Caco-2 (cell line): ENCODE measurements around the gene LRFN4. TPM values are rescaled to one million over a fixed set of nuclear protein-coding genes. Genes with fewer than 3 reads are reported as not detected.

ENCODE experiments used
- BruUV-seq: library from RNA; stranded (reverse); fragments of 400-500 nt; replicated peaks from 2 replicates; lab custom pipeline; 2021; lab: Mats Ljungman, UMichigan
- CTCF ChIA-PET: fragments of 300-600 bp; sonication (Branson Sonifier 250); formaldehyde crosslinking; loops from one replicate; lab custom pipeline; 2022; ENCODE audit warnings: antibody characterized with exemption; lab: Charles Lee
- POLR2A ChIA-PET: fragments of 300-600 bp; sonication (Branson Sonifier 250); formaldehyde crosslinking; loops from one replicate; lab custom pipeline; 2022; ENCODE audit warnings: antibody characterized with exemption; lab: Charles Lee
- DNase-seq, 2 experiments: peaks; one replicate each; pipeline versions ENCODE4 v3.0.0 to v3.0.0-alpha.2; 2020 to 2022
- H3K27me3 ChIP-seq: replicated peaks from 2 replicates; pipeline ENCODE4 v1.6.0; 2011; ENCODE audit warnings: low read length; ENCODE audit not compliant: control insufficient read depth, insufficient read depth
- H3K36me3 ChIP-seq: 2 replicates; pipeline ENCODE4 v1.5.1; 2011; ENCODE audit warnings: low read length; ENCODE audit not compliant: control insufficient read depth, insufficient read depth
- H3K4me1 ChIP-seq: fragments of 250-450 bp; sonication (Bioruptor Pico); 2 replicates; pipeline ENCODE4 v1.5.1; 2020; ENCODE audit warnings: mild to moderate bottlenecking
- H3K4me3 ChIP-seq: 2 replicates; pipeline ENCODE4 v1.5.1; 2011; ENCODE audit warnings: low read depth, mild to moderate bottlenecking, control low read depth, low read length
- H3K9me3 ChIP-seq: fragments of 250-450 bp; sonication (Bioruptor Pico); 2 replicates; pipeline ENCODE4 v1.5.1; 2020; ENCODE audit warnings: mild to moderate bottlenecking, moderate library complexity
- H3K27ac Mint-ChIP-seq: one replicate; pipeline ENCODE4 v1.8.0; 2022; ENCODE audit warnings: mixed read lengths; ENCODE audit not compliant: unreplicated experiment
- H3K27me3 Mint-ChIP-seq: one replicate; pipeline ENCODE4 v1.8.0; 2022; ENCODE audit warnings: mixed read lengths; ENCODE audit not compliant: insufficient read depth, unreplicated experiment
- H3K36me3 Mint-ChIP-seq: one replicate; pipeline ENCODE4 v1.8.0; 2022; ENCODE audit warnings: mild to moderate bottlenecking, mixed read lengths; ENCODE audit not compliant: insufficient read depth, unreplicated experiment
- H3K4me1 Mint-ChIP-seq: one replicate; pipeline ENCODE4 v1.8.0; 2022; ENCODE audit warnings: low read depth, mixed read lengths; ENCODE audit not compliant: unreplicated experiment
- H3K4me3 Mint-ChIP-seq: one replicate; pipeline ENCODE4 v1.8.0; 2022; ENCODE audit warnings: mild to moderate bottlenecking, moderate library complexity, mixed read lengths; ENCODE audit not compliant: unreplicated experiment
- H3K9me3 Mint-ChIP-seq: one replicate; pipeline ENCODE4 v1.8.0; 2022; ENCODE audit warnings: mixed read lengths; ENCODE audit not compliant: unreplicated experiment
- intact Hi-C: fragments of 100-400 bp; cut with micrococcal nuclease; formaldehyde crosslinking; loops from one replicate; pipeline ENCODE4 v1.10.0; 2022; ENCODE audit not compliant: unreplicated experiment
- total RNA-seq: library from RNA; stranded (reverse); gene quantifications from 2 replicates; pipeline ENCODE4 v1.2.3, GENCODE V29; 2022
- TF ChIP-seq, protein P1 (sequence below), 2 experiments: fragments of 200-600 bp in 1 of 2; IDR thresholded peaks; 1 replicate in 1 of 2; 2 replicates in 1 of 2; pipeline versions ENCODE4 v1.5.1 to v1.8.0; 2011 to 2022; ENCODE audit warnings: antibody characterized with exemption in 1 of 2, control low read depth in 1 of 2, inconsistent platforms in 1 of 2, low read depth in 1 of 2, low read length in 1 of 2, mild to moderate bottlenecking in 1 of 2, moderate library complexity in 1 of 2; ENCODE audit not compliant: insufficient read depth in 1 of 2, severe bottlenecking in 1 of 2, unreplicated experiment in 1 of 2

The LRFN4 gene
- total RNA-seq, 1 experiment from 2014 or later, result 14.1 TPM

DNA sequence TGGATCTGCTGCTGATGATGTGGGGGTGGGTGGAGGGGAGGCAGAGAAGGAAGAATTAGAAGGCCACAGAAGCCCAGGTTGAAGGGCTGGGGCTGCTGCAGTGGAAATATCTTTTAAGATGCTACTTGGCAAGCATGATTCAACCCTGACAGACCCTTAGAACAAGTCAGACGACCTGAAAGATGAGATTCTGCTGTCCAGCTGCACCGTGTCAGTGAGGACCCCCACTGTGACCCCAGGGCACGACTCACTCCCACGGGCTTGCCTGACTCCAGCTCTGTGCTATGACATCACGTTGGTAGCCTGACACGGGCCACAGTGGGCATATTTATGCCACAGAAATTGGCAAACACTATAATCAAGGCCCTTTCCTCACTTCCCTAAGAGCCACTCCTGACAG lies 36.0 kb downstream of the LRFN4 start:
- Mint-ChIP-seq H3K27me3 (no peaks in the 10 kb centered on the region), H3K27ac (no peak overlapping the region), H3K36me3 (no peaks in the 10 kb centered on the region), H3K9me3 (no peaks in the 10 kb centered on the region), H3K4me1 (peaks cover 10% of the 10 kb centered on the region), H3K4me3 (no peak overlapping the region)
- DNase-seq, result no peak
- H3K4me3 ChIP-seq, result no peak overlapping the region
- H3K4me1 ChIP-seq, result peaks cover 10% of the 10 kb centered on the region
- H3K27me3 ChIP-seq, result no peaks in the 10 kb centered on the region
- H3K9me3 ChIP-seq, result no peaks in the 10 kb centered on the region
- no peaks in the 10 kb centered on the region for H3K36me3 ChIP-seq
- intact Hi-C loops, result no loop called here
- POLR2A ChIA-PET, result no interaction called here
- BruUV-seq, result no TSS peak
- CTCF ChIA-PET, result interaction anchor here (0.7 kb wide), 1 partner anchor 18 kb away, joined by 3 read pairs; no protein-coding TSS in a partner anchor
- TF ChIP-seq, protein P1, sequence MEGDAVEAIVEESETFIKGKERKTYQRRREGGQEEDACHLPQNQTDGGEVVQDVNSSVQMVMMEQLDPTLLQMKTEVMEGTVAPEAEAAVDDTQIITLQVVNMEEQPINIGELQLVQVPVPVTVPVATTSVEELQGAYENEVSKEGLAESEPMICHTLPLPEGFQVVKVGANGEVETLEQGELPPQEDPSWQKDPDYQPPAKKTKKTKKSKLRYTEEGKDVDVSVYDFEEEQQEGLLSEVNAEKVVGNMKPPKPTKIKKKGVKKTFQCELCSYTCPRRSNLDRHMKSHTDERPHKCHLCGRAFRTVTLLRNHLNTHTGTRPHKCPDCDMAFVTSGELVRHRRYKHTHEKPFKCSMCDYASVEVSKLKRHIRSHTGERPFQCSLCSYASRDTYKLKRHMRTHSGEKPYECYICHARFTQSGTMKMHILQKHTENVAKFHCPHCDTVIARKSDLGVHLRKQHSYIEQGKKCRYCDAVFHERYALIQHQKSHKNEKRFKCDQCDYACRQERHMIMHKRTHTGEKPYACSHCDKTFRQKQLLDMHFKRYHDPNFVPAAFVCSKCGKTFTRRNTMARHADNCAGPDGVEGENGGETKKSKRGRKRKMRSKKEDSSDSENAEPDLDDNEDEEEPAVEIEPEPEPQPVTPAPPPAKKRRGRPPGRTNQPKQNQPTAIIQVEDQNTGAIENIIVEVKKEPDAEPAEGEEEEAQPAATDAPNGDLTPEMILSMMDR (IDR thresholded peaks at IDR 0.05; ENCODE audit: insufficient read depth in 1 of 2, low read depth in 1 of 2, low read length in 1 of 2, severe bottlenecking in 1 of 2, unreplicated experiment in 1 of 2), result no peak

DNA sequence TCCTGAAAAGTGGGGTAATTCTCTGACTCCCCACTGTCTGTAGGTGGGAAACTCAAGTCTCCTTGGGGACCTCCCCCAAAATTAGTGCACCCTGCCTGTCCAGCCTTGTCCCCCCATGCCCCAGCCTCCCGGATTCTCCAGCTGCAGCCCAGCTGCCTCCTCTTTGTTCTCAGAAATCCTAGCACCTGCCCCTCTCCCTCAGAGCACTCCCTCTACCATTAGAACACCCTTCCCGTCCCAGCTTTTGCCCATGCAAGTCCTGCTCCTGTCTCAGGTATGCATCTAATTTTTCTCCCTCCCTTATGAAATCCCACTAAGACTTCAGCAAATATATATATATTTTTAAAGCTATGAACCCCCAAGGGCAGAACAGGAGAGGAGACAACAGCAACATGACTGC lies 37.3 kb downstream of the LRFN4 start:
- no peak for DNase-seq
- H3K9me3 Mint-ChIP-seq, result no peaks in the 10 kb centered on the region

GRCh38 chr11:66901964-66902390 lies 45.1 kb downstream of the LRFN4 start:
- no peaks in the 10 kb centered on the region for H3K36me3 Mint-ChIP-seq
- CTCF ChIA-PET, result no interaction called here
- Histone ChIP-seq H3K27me3 (no peaks in the 10 kb centered on the region), H3K4me1 (peaks cover 13% of the 10 kb centered on the region), H3K36me3 (no peaks in the 10 kb centered on the region), H3K9me3 (no peaks in the 10 kb centered on the region), H3K4me3 (no peak overlapping the region)
- H3K27me3 Mint-ChIP-seq, result no peaks in the 10 kb centered on the region
- BruUV-seq, result no TSS peak
- H3K27ac Mint-ChIP-seq, result no peak overlapping the region
- peaks cover 7% of the 10 kb centered on the region for H3K4me1 Mint-ChIP-seq
- intact Hi-C loops, result no loop called here
- no peak overlapping the region for H3K4me3 Mint-ChIP-seq
- no peaks in the 10 kb centered on the region for H3K9me3 Mint-ChIP-seq
- no peak for DNase-seq
- POLR2A ChIA-PET, result no interaction called here
- TF ChIP-seq, protein P1 (IDR thresholded peaks at IDR 0.05; ENCODE audit: insufficient read depth in 1 of 2, low read depth in 1 of 2, low read length in 1 of 2, severe bottlenecking in 1 of 2, unreplicated experiment in 1 of 2), result no peak

More for the DNA sequence above, 37.3 kb downstream of the LRFN4 start:
- Histone ChIP-seq H3K27me3 (no peaks in the 10 kb centered on the region), H3K4me1 (peaks cover 10% of the 10 kb centered on the region), H3K9me3 (no peaks in the 10 kb centered on the region), H3K36me3 (no peaks in the 10 kb centered on the region), H3K4me3 (no peak overlapping the region)
- Mint-ChIP-seq H3K27ac (no peak overlapping the region), H3K36me3 (no peaks in the 10 kb centered on the region), H3K27me3 (no peaks in the 10 kb centered on the region), H3K4me3 (no peak overlapping the region), H3K4me1 (peaks cover 10% of the 10 kb centered on the region)
- ChIA-PET CTCF (interaction anchor here (0.6 to 1.5 kb wide), 2 partner anchors 75 to 128 kb away, joined by 3 to 4 read pairs; no protein-coding TSS in a partner anchor), POLR2A (interaction anchor here (1.0 kb wide), 1 partner anchor 51 kb away, joined by 3 read pairs; the partner anchor contains the start of gene RCE1)
- TF ChIP-seq, protein P1 (IDR thresholded peaks at IDR 0.05; ENCODE audit: insufficient read depth in 1 of 2, low read depth in 1 of 2, low read length in 1 of 2, severe bottlenecking in 1 of 2, unreplicated experiment in 1 of 2), result no peak
- no TSS peak for BruUV-seq
- intact Hi-C loops, result no loop called here
